Chondrocyte (in vitro differentiated cells): ENCODE results near the gene KIF16B. TPM values are rescaled to one million over a fixed set of nuclear protein-coding genes. Genes with fewer than 3 reads are reported as not detected.

Experiments used
- DNase-seq: peaks from one replicate; pipeline ENCODE4 v3.0.0; 2021; ENCODE audit warnings: mixed read lengths, low spot score
- H3K27ac Mint-ChIP-seq: one replicate; pipeline ENCODE4 v1.8.0; 2021; ENCODE audit warnings: mild to moderate bottlenecking, moderate library complexity, mixed read lengths; ENCODE audit not compliant: unreplicated experiment
- H3K27me3 Mint-ChIP-seq: 2 replicates; pipeline ENCODE4 v1.8.0; 2021; ENCODE audit warnings: low read depth, mixed read lengths
- H3K36me3 Mint-ChIP-seq: 2 replicates; pipeline ENCODE4 v1.8.0; 2021; ENCODE audit warnings: low read depth, mixed read lengths
- H3K4me1 Mint-ChIP-seq: 2 replicates; pipeline ENCODE4 v1.8.0; 2021; ENCODE audit warnings: low read depth, mild to moderate bottlenecking, mixed read lengths
- H3K4me3 Mint-ChIP-seq: one replicate; pipeline ENCODE4 v1.8.0; 2021; ENCODE audit warnings: mild to moderate bottlenecking, moderate library complexity, mixed read lengths; ENCODE audit not compliant: unreplicated experiment
- H3K9me3 Mint-ChIP-seq: 2 replicates; pipeline ENCODE4 v1.8.0; 2021; ENCODE audit warnings: low read depth, mixed read lengths
- total RNA-seq: library from RNA; stranded (reverse); gene quantifications from 3 replicates; pipeline ENCODE4 v1.2.1, GENCODE V29; 2021
- TF ChIP-seq, protein P1 (sequence below): fragments of 200-600 bp; sonication (generic); IDR thresholded peaks from 2 replicates; pipeline ENCODE4 v1.5.0; 2021; ENCODE audit warnings: antibody characterized with exemption, mild to moderate bottlenecking, moderate library complexity

Gene KIF16B
- total RNA-seq, 1 donor from 2014 or later = 11.2 TPM

DNA sequence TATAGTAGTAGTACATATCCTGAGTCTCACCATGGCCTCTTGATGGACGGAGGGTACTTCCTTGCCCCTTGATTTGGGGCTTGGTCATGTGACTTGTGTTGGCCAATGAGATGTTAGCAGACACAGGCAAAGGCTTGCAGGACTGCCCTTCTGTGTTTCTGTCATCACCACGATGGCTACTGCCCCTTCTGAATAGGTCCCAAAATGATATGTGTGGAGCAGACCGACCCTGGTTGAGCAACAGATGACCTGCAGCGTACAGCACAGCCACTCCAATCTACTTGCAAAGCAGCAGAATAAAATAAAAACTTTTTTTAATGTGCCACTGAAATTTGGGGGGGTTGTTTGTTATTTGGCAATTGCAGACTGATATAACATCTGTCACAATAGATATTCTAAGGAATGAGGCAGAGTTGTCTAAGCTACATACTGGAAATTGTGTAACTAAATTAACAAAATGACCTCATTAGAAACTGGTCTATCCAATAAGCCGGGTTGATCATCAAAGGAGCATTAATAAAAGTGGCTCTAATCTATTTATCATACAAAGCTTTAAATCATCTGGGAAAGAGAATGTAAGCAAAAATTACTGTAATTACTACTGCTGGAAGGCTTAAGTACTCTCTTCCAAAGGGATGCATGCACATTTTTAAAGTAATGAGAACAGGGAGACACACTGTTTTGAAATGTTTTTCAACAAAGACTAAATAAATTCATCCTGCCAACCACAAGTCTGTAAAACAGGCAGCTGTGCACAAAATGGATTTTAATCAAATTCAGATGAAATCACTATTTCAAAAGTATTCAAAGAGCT is 209.5 kb downstream of the KIF16B start:
- Mint-ChIP-seq H3K4me3 (no peak overlapping the region), H3K4me1 (peaks cover 5% of the 10 kb centered on the region), H3K27me3 (no peaks in the 10 kb centered on the region), H3K9me3 (no peaks in the 10 kb centered on the region), H3K36me3 (peaks cover 12% of the 10 kb centered on the region), H3K27ac (no peak overlapping the region)
- no peak for DNase-seq
- TF ChIP-seq, protein P1, sequence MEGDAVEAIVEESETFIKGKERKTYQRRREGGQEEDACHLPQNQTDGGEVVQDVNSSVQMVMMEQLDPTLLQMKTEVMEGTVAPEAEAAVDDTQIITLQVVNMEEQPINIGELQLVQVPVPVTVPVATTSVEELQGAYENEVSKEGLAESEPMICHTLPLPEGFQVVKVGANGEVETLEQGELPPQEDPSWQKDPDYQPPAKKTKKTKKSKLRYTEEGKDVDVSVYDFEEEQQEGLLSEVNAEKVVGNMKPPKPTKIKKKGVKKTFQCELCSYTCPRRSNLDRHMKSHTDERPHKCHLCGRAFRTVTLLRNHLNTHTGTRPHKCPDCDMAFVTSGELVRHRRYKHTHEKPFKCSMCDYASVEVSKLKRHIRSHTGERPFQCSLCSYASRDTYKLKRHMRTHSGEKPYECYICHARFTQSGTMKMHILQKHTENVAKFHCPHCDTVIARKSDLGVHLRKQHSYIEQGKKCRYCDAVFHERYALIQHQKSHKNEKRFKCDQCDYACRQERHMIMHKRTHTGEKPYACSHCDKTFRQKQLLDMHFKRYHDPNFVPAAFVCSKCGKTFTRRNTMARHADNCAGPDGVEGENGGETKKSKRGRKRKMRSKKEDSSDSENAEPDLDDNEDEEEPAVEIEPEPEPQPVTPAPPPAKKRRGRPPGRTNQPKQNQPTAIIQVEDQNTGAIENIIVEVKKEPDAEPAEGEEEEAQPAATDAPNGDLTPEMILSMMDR = no peak

DNA sequence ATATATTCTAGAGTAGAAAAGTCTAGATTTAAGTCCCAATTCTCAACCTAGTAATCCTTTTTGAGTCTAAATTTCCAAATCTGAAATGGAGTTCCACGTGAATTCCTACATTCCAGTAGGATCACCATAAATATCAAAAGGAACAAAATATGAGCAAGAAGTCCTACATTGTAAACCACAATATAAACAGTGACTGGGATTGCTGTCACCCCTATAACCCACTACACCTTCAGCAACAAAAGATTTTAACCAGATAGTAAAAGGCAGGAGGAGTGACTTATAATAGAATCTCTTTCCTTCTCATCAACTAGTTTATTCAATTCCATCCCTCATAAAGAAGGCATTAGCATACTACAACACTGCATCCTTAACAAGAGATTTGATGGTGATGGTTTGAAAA is 210.6 kb downstream of the KIF16B start:
- TF ChIP-seq, protein P1 = no peak
- H3K4me1 Mint-ChIP-seq = no peaks in the 10 kb centered on the region
- peaks cover 12% of the 10 kb centered on the region for H3K36me3 Mint-ChIP-seq
- H3K4me3 Mint-ChIP-seq = no peak overlapping the region
- no peak for DNase-seq
- no peaks in the 10 kb centered on the region for H3K9me3 Mint-ChIP-seq
- H3K27ac Mint-ChIP-seq = no peak overlapping the region
- no peaks in the 10 kb centered on the region for H3K27me3 Mint-ChIP-seq

DNA sequence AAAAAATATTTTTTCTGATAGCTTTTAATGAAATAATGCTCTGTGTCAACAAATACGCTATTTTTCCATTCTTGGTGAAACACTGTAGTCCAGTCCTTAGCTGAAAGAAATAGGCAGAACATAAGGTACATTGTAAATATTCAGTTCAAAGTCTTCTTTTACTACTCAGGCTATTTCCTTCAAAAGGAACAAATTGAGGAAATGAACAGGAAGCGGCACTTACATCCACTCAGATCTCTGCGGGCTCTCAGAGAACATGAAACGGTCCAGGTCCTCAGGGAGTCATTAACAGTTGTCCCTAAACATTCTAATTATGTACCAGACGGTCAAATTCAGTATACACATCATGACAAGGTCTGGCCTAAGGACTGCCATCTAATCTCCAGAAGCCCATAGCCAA is 212.6 kb downstream of the KIF16B start:
- Mint-ChIP-seq H3K27ac (no peak overlapping the region), H3K4me1 (no peaks in the 10 kb centered on the region), H3K36me3 (peaks cover 4% of the 10 kb centered on the region), H3K4me3 (no peak overlapping the region), H3K27me3 (no peaks in the 10 kb centered on the region), H3K9me3 (no peaks in the 10 kb centered on the region)
- no peak for DNase-seq
- TF ChIP-seq, protein P1 = no peak

DNA sequence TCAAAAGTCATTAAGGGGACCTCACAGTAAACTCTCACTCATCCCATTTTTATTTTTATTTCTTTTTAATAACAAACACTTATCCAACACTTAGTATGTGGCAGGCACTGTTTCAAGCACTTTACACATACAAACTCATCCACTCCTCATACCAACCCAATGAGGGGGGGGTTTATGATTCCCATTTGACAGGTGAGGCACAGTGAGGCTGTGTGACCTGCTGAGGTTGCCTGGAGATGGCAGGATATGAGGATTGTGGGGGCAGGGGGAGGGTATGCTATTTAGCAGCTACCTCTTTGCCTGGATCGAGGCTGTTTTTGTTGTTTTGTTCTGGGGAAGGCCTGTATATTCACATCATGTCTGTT is 219.8 kb downstream of the KIF16B start:
- no peak overlapping the region for H3K27ac Mint-ChIP-seq
- H3K9me3 Mint-ChIP-seq = no peaks in the 10 kb centered on the region
- no peaks in the 10 kb centered on the region for H3K27me3 Mint-ChIP-seq
- TF ChIP-seq, protein P1 = no peak
- DNase-seq = no peak
- no peaks in the 10 kb centered on the region for H3K4me1 Mint-ChIP-seq
- H3K36me3 Mint-ChIP-seq = peaks cover 3% of the 10 kb centered on the region
- H3K4me3 Mint-ChIP-seq = no peak overlapping the region

GRCh38 chr20:16352751-16353416 is 220.4 kb downstream of the KIF16B start:
- peaks cover 3% of the 10 kb centered on the region for H3K36me3 Mint-ChIP-seq
- no peaks in the 10 kb centered on the region for H3K9me3 Mint-ChIP-seq
- H3K4me3 Mint-ChIP-seq = no peak overlapping the region
- no peak for DNase-seq
- H3K4me1 Mint-ChIP-seq = no peaks in the 10 kb centered on the region
- TF ChIP-seq, protein P1 = no peak
- H3K27me3 Mint-ChIP-seq = no peaks in the 10 kb centered on the region
- H3K27ac Mint-ChIP-seq = no peak overlapping the region
